Nephron progenitor cell (in vitro differentiated cells): ENCODE results near the gene ASCC2.

Experiments
- DNase-seq: peaks from one replicate; pipeline ENCODE4 v3.0.0; 2021
- H3K27ac Mint-ChIP-seq: 2 replicates; pipeline ENCODE4 v1.8.0; 2021; ENCODE audit warnings: mild to moderate bottlenecking, moderate library complexity, mixed read lengths
- H3K27me3 Mint-ChIP-seq: 2 replicates; pipeline ENCODE4 v1.8.0; 2021; ENCODE audit warnings: mild to moderate bottlenecking, low read depth, mixed read lengths; ENCODE audit not compliant: poor library complexity
- H3K36me3 Mint-ChIP-seq: 2 replicates; pipeline ENCODE4 v1.8.0; 2021; ENCODE audit warnings: low read depth, mixed read lengths
- H3K4me1 Mint-ChIP-seq: 2 replicates; pipeline ENCODE4 v1.8.0; 2021; ENCODE audit warnings: mixed read lengths
- H3K4me3 Mint-ChIP-seq: 2 replicates; pipeline ENCODE4 v1.8.0; 2021; ENCODE audit warnings: mild to moderate bottlenecking, moderate library complexity, mixed read lengths
- H3K9me3 Mint-ChIP-seq: 2 replicates; pipeline ENCODE4 v1.8.0; 2021; ENCODE audit warnings: mild to moderate bottlenecking, moderate library complexity, mixed read lengths
- CTCF ChIP-seq: fragments of 200-600 bp; sonication (generic); IDR thresholded peaks from 2 replicates; pipeline ENCODE4 v1.5.0; 2021; ENCODE audit warnings: antibody characterized with exemption

Gene ASCC2

GRCh38 chr22:29883045-29883774 is 45.1 kb upstream of the ASCC2 start, which contains the start of gene MTMR3:
Gene MTMR3, plus strand, starts transcription at chr22:29883174. Its CDS starts 87,886 bp downstream, at chr22:29971060.
- DNase-seq: peak; percentile 98
- H3K4me1 Mint-ChIP-seq: peaks cover 10% of the 10 kb centered on the region
- H3K9me3 Mint-ChIP-seq: peaks cover 3% of the 10 kb centered on the region
- H3K36me3 Mint-ChIP-seq: peaks cover 4% of the 10 kb centered on the region
- TF ChIP-seq CTCF: peak; percentile 47
- peak within 1 kb of the TSS; percentile 83 for H3K27ac Mint-ChIP-seq
- H3K27me3 Mint-ChIP-seq: no peaks in the 10 kb centered on the region
- H3K4me3 Mint-ChIP-seq: peak within 1 kb of the TSS; percentile 40

GRCh38 chr22:29882716-29883044 is 44.6 kb upstream of the ASCC2 start:
- Mint-ChIP-seq H3K27me3 (peaks cover 4% of the 10 kb centered on the region), H3K4me1 (peaks cover 10% of the 10 kb centered on the region), H3K36me3 (peaks cover 4% of the 10 kb centered on the region), H3K9me3 (peaks cover 3% of the 10 kb centered on the region), H3K4me3 (no peak overlapping the region), H3K27ac (no peak overlapping the region)
- no peak for DNase-seq
- no peak for TF ChIP-seq CTCF

- H3K9me3 Mint-ChIP-seq: peaks cover 3% of the 10 kb centered on the region
- no peak overlapping the region for H3K4me3 Mint-ChIP-seq
- peaks cover 10% of the 10 kb centered on the region for H3K4me1 Mint-ChIP-seq
- H3K36me3 Mint-ChIP-seq: no peaks in the 10 kb centered on the region
- no peak overlapping the region for H3K27ac Mint-ChIP-seq
- TF ChIP-seq CTCF: no peak
- H3K27me3 Mint-ChIP-seq: peaks cover 13% of the 10 kb centered on the region
- DNase-seq: no peak
These were observed 41.7 kb upstream of the ASCC2 start for GRCh38 chr22:29879753-29880152.

GRCh38 chr22:29877620-29878019 is 39.5 kb upstream of the ASCC2 start:
- no peaks in the 10 kb centered on the region for H3K36me3 Mint-ChIP-seq
- peaks cover 14% of the 10 kb centered on the region for H3K27me3 Mint-ChIP-seq
- DNase-seq: no peak
- H3K4me3 Mint-ChIP-seq: no peak overlapping the region
- H3K4me1 Mint-ChIP-seq: peaks cover 15% of the 10 kb centered on the region
- H3K27ac Mint-ChIP-seq: no peak overlapping the region
- TF ChIP-seq CTCF: no peak
- H3K9me3 Mint-ChIP-seq: peaks cover 3% of the 10 kb centered on the region

- Mint-ChIP-seq H3K36me3 (no peaks in the 10 kb centered on the region), H3K27me3 (peaks cover 17% of the 10 kb centered on the region), H3K9me3 (no peaks in the 10 kb centered on the region), H3K4me1 (peaks cover 43% of the 10 kb centered on the region), H3K4me3 (no peak overlapping the region), H3K27ac (no peak overlapping the region)
- DNase-seq: no peak
- no peak for TF ChIP-seq CTCF
These were observed 35.9 kb upstream of the ASCC2 start for GRCh38 chr22:29873943-29874342.

GRCh38 chr22:29872989-29873388 is 34.9 kb upstream of the ASCC2 start:
- TF ChIP-seq CTCF: no peak
- Mint-ChIP-seq H3K27me3 (peaks cover 19% of the 10 kb centered on the region), H3K27ac (no peak overlapping the region), H3K4me1 (peaks cover 43% of the 10 kb centered on the region), H3K36me3 (no peaks in the 10 kb centered on the region), H3K9me3 (no peaks in the 10 kb centered on the region), H3K4me3 (no peak overlapping the region)
- DNase-seq: no peak
